Measurements from ENCODE around the gene CDKN1A.

CDKN1A gene

GRCh38 chr6:36679043-36679833 is 724 bp downstream of the CDKN1A start:
- DNase-seq, result peak; percentile 28

- DNase-seq, result peak; percentile 100
These were observed 4.0 kb downstream of the CDKN1A start for GRCh38 chr6:36682328-36683144.

GRCh38 chr6:36683145-36683655 is 4.7 kb downstream of the CDKN1A start:
- no peak for DNase-seq

- no peak for DNase-seq
These were observed 5.3 kb downstream of the CDKN1A start for GRCh38 chr6:36683656-36684446.

- no peak for DNase-seq
These were observed 5.9 kb downstream of the CDKN1A start for GRCh38 chr6:36684447-36684812.

- no peak for DNase-seq
These were observed 6.8 kb downstream of the CDKN1A start for GRCh38 chr6:36685166-36685924.

- DNase-seq, result no peak
These were observed 7.6 kb downstream of the CDKN1A start for GRCh38 chr6:36685926-36686667.

- DNase-seq, result no peak
These were observed 8.4 kb downstream of the CDKN1A start for GRCh38 chr6:36686668-36687513.

- no peak for DNase-seq
These were observed 9.7 kb downstream of the CDKN1A start for GRCh38 chr6:36688063-36688738.

GRCh38 chr6:36688739-36689075 is 10.2 kb downstream of the CDKN1A start:
- no peak for DNase-seq

GRCh38 chr6:36691011-36691410 is 12.5 kb downstream of the CDKN1A start:
- DNase-seq, result no peak

GRCh38 chr6:36691612-36692011 is 13.1 kb downstream of the CDKN1A start:
- no peak for DNase-seq

- no peak for DNase-seq
These were observed 13.7 kb downstream of the CDKN1A start for GRCh38 chr6:36692220-36692619.

- no peak for DNase-seq
These were observed 14.6 kb downstream of the CDKN1A start for GRCh38 chr6:36692861-36693702.

GRCh38 chr6:36694616-36695015 is 16.1 kb downstream of the CDKN1A start:
- no peak for DNase-seq

GRCh38 chr6:36695414-36695813 is 16.9 kb downstream of the CDKN1A start:
- no peak for DNase-seq

GRCh38 chr6:36697481-36697903 is 19.0 kb downstream of the CDKN1A start, which contains the start of gene RAB44:
Gene RAB44, plus strand, starts transcription at chr6:36697826. Its CDS starts 6,410 bp downstream, at chr6:36704236.
- DNase-seq, result no peak

GRCh38 chr6:36698196-36698595 is 19.7 kb downstream of the CDKN1A start:
- DNase-seq, result no peak

- no peak for DNase-seq
These were observed 20.4 kb downstream of the CDKN1A start for GRCh38 chr6:36698871-36699271.

All from NCI-H1105 treated with DMSO at 0.1 percent for 48 hours (cell line).